ENCODE data around the gene MAP1LC3A.

- TF ChIP-seq CTCF (IDR thresholded peaks at IDR 0.05; ENCODE audit: insufficient read depth, low read length, poor library complexity, severe bottlenecking), result no peak
- TF ChIP-seq EZH2phosphoT487 (conservative IDR thresholded peaks at IDR 0.05; ENCODE audit: low read length), result no peak
Observed at GRCh38 chr20:34575271-34575670, 16.8 kb downstream of the MAP1LC3A start.

Data from SU-DHL-6 (cell line).